MM.1S (cell line): ENCODE results near the gene BANK1.

Source experiments
- EZH2 ChIP-seq: fragments of 300-600 bp; sonication (generic); optimal IDR thresholded peaks from 2 replicates; pipeline ENCODE3; 2017; ENCODE audit warnings: low read depth, mild to moderate bottlenecking, antibody characterized with exemption, low read length, mixed read lengths
- EZH2phosphoT487 ChIP-seq: fragments of 300-600 bp; sonication (generic); IDR thresholded peaks from 2 replicates; pipeline ENCODE4 v1.6.1; 2018; ENCODE audit warnings: antibody characterized with exemption, low read length
- TF ChIP-seq, protein P1 (sequence below): fragments of 300-600 bp; sonication (generic); IDR thresholded peaks from 2 replicates; pipeline ENCODE4 v1.5.1; 2016; ENCODE audit warnings: antibody characterized with exemption, low read length, mixed read lengths

DNA sequence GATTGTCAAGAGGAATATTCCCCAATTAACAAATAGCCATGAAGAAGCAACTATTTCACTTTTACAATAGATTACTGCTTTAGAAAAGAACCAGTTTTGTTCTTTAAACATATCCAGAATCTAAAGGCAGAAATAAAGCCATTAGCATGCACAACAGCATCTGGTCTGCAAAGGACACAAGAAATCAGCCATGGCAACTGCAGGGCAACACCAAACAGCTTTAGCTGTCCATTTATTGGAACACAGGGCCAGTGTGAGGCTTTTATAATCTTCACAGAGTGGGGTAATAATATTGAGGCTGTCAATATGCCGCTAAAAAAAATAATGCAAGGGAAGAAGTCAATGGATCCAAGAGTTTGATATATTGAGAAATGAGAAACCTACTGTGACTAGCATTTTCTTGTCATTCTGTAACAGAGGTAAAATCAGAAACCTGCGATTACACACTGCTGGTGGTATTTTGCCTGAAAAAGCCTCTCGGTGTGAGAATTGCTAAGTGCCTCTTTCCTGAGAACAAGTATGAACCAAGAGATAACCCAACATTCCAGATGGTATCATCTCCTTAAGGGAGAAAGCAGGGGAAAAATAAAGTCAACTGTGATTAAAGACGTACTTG lies 2.7 kb upstream of the BANK1 start:
- TF ChIP-seq EZH2 (no peak), EZH2phosphoT487 (no peak)
- TF ChIP-seq, protein P1, sequence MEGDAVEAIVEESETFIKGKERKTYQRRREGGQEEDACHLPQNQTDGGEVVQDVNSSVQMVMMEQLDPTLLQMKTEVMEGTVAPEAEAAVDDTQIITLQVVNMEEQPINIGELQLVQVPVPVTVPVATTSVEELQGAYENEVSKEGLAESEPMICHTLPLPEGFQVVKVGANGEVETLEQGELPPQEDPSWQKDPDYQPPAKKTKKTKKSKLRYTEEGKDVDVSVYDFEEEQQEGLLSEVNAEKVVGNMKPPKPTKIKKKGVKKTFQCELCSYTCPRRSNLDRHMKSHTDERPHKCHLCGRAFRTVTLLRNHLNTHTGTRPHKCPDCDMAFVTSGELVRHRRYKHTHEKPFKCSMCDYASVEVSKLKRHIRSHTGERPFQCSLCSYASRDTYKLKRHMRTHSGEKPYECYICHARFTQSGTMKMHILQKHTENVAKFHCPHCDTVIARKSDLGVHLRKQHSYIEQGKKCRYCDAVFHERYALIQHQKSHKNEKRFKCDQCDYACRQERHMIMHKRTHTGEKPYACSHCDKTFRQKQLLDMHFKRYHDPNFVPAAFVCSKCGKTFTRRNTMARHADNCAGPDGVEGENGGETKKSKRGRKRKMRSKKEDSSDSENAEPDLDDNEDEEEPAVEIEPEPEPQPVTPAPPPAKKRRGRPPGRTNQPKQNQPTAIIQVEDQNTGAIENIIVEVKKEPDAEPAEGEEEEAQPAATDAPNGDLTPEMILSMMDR = no peak
